ENCODE results near the gene PACRG.

The PACRG gene

DNA sequence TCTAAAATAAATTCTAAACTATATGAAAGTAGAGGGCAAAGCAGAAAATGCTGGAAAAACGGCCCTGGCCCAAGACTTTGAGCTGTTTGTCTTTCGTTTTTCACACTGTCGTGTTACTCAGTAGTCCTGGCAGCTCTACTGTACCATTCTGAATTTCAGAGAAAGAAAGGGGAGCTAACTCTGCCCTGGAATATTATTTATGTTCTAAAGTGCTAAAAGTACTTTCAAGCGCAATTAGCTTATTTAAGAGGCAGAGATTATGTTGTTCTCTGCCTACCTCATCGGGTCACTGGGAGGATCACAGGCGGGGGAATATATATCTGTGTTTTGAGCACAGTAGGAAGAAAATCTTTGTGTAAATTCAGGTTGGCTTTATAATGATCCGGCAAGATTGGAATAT is 534.3 kb downstream of the PACRG start:
- Histone ChIP-seq H3K4me1 (ENCODE audit: control insufficient read depth, insufficient read depth, low read length, poor library complexity, severe bottlenecking) (peaks cover 5% of the 10 kb centered on the region), H3K36me3 (ENCODE audit: control insufficient read depth, insufficient read depth, low read length) (no peaks in the 10 kb centered on the region), H3K27ac (ENCODE audit: low read depth, low read length, severe bottlenecking) (no peak overlapping the region), H3K9me3 (ENCODE audit: control insufficient read depth, low read length) (no peaks in the 10 kb centered on the region), H3K4me3 (ENCODE audit: extremely low read depth, insufficient read depth, low read length, poor library complexity, severe bottlenecking) (no peak overlapping the region)
- WGBS, 2 experiments (ENCODE audit: insufficient coverage in 2 of 2) = 72 to 77% methylated on average over 5 to 6 of the region's 7 CpGs

DNA sequence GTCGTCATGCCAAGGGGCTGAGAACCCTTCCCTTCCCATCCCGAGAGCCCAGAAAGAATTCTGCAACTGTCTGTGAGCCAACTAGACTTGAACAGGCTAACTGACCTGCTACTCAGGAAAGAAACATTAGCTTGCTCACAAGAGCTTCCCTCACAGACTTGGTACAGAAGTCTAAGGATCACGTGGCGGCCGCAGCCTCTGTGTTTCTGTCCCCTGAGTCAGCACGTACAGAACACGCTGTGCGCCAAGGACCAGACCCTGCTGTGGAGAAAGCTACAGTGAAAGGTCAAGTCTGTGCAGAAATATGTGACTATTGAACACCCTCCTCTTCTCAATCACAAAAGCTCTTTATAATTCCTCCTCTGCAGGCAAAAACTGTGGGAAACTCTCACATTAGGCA is 535.4 kb downstream of the PACRG start:
- H3K27ac ChIP-seq (ENCODE audit: low read depth, low read length, severe bottlenecking) = no peak overlapping the region
- H3K9me3 ChIP-seq (ENCODE audit: control insufficient read depth, low read length) = no peaks in the 10 kb centered on the region
- WGBS, 2 experiments (ENCODE audit: insufficient coverage in 2 of 2) = 87 to 94% methylated on average over 7 to 8 of the region's 8 CpGs

DNA sequence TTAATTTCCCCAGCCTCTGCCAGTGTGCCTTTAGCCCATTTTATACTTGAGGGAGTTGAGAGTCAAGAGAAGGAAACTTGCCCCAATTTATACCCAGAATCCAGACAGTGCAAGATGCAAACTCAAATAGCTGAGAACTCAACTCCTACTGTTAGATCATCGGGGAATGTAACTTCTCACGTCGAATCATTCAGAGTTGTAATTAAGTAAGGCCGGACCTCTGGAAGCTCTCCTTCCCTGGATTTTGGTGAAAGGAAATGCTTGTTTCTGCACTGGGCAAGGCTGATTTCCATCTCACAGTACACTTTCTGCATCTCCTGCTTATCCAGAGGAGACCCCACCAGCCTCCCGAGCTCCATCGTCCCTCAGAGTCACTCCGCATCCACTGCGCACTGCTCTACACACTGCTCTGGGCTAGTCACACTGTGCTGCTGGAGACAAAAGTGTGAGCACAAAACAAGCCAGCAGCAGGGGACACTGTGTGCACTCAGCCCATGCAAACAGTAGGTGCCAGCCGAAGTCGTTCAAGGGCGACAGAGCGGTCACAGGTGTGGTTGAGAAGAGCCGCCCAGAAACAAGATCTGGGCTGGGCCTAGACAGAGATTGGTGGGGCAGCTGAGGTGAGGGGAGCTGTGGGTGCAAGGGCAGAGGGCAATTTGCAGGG is 536.4 kb downstream of the PACRG start:
- Histone ChIP-seq H3K9me3 (ENCODE audit: control insufficient read depth, low read length) (no peaks in the 10 kb centered on the region), H3K4me1 (ENCODE audit: control insufficient read depth, insufficient read depth, low read length, poor library complexity, severe bottlenecking) (peaks cover 5% of the 10 kb centered on the region), H3K4me3 (ENCODE audit: extremely low read depth, insufficient read depth, low read length, poor library complexity, severe bottlenecking) (no peak overlapping the region), H3K36me3 (ENCODE audit: control insufficient read depth, insufficient read depth, low read length) (no peaks in the 10 kb centered on the region), H3K27ac (ENCODE audit: low read depth, low read length, severe bottlenecking) (no peak overlapping the region)
- 86 to 92% methylated on average over 10 to 13 of the region's 13 CpGs for WGBS, 2 experiments (ENCODE audit: insufficient coverage in 2 of 2)

More for the DNA sequence above, 535.4 kb downstream of the PACRG start:
- no peaks in the 10 kb centered on the region for H3K36me3 ChIP-seq (ENCODE audit: control insufficient read depth, insufficient read depth, low read length)
- peaks cover 5% of the 10 kb centered on the region for H3K4me1 ChIP-seq (ENCODE audit: control insufficient read depth, insufficient read depth, low read length, poor library complexity, severe bottlenecking)
- no peak overlapping the region for H3K4me3 ChIP-seq (ENCODE audit: extremely low read depth, insufficient read depth, low read length, poor library complexity, severe bottlenecking)

DNA sequence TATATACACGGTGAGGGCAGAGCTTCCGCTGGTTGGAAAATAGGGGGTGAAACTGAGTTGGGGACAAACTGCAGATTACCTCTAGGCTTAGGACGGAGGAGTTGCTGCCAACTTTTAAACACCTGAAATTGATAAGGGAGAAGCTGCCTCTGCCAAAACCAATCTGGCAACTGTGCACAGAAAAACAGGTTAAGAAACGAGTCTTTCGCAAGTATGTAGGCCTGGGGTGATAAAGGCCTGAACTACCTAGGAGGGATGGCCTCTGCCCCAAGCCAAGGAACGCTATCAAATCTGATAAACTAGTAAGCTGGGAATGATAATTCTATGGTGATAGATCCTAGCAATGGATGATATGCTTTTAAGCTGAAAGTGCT is 536.9 kb downstream of the PACRG start:
- WGBS, 2 experiments (ENCODE audit: insufficient coverage in 2 of 2) = 82 to 86% methylated on average over 6 of the region's 6 CpGs
- peaks cover 5% of the 10 kb centered on the region for H3K4me1 ChIP-seq (ENCODE audit: control insufficient read depth, insufficient read depth, low read length, poor library complexity, severe bottlenecking)
- no peak overlapping the region for H3K27ac ChIP-seq (ENCODE audit: low read depth, low read length, severe bottlenecking)
- no peaks in the 10 kb centered on the region for H3K36me3 ChIP-seq (ENCODE audit: control insufficient read depth, insufficient read depth, low read length)
- H3K4me3 ChIP-seq (ENCODE audit: extremely low read depth, insufficient read depth, low read length, poor library complexity, severe bottlenecking) = no peak overlapping the region
- H3K9me3 ChIP-seq (ENCODE audit: control insufficient read depth, low read length) = no peaks in the 10 kb centered on the region

DNA sequence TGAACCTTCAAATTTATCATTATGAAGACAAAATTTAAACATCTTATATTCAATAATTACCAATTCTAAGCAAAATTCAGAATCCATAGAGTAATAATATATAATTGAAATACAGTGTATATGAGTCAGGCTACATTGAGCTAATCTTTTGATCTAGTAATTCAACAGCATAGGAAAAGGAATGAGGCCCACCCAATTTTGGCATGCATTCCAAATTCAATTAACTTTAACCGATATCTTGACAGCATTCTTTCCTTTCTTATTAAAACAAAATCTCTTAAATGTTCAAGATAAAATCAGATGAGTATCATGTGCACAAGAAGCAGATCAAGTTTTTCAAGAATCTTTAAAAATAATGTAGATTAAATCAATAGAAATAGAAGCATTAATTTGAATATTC is 553.9 kb downstream of the PACRG start:
- no peaks in the 10 kb centered on the region for H3K36me3 ChIP-seq (ENCODE audit: control insufficient read depth, insufficient read depth, low read length)
- no peak overlapping the region for H3K4me3 ChIP-seq (ENCODE audit: extremely low read depth, insufficient read depth, low read length, poor library complexity, severe bottlenecking)
- WGBS, 2 experiments (ENCODE audit: insufficient coverage in 2 of 2) = no CpG with 5 or more reads among the region's 1 CpG
- H3K9me3 ChIP-seq (ENCODE audit: control insufficient read depth, low read length) = no peaks in the 10 kb centered on the region
- no peaks in the 10 kb centered on the region for H3K4me1 ChIP-seq (ENCODE audit: control insufficient read depth, insufficient read depth, low read length, poor library complexity, severe bottlenecking)
- H3K27ac ChIP-seq (ENCODE audit: low read depth, low read length, severe bottlenecking) = no peak overlapping the region

DNA sequence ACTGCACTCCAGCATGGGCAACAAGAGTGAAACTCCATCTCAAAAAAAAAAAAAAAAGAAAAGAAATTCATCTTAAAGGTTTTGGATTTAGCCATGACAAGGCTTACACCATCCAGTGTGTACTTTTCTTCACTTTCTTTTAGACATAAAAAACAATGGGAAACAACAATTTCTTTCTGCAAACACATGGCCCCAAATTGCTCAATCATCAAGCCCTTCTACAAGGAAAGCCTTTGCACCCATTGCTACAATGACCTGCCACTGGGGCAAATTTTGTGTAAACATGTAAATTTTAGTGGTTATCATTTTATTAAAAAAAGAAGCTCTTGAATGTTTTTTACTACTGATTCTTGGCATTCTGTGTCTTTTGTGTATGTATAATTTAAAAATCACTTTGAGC is 554.9 kb downstream of the PACRG start:
- no peaks in the 10 kb centered on the region for H3K9me3 ChIP-seq (ENCODE audit: control insufficient read depth, low read length)
- no peak overlapping the region for H3K27ac ChIP-seq (ENCODE audit: low read depth, low read length, severe bottlenecking)
- H3K4me1 ChIP-seq (ENCODE audit: control insufficient read depth, insufficient read depth, low read length, poor library complexity, severe bottlenecking) = no peaks in the 10 kb centered on the region
- H3K4me3 ChIP-seq (ENCODE audit: extremely low read depth, insufficient read depth, low read length, poor library complexity, severe bottlenecking) = no peak overlapping the region
- H3K36me3 ChIP-seq (ENCODE audit: control insufficient read depth, insufficient read depth, low read length) = no peaks in the 10 kb centered on the region

DNA sequence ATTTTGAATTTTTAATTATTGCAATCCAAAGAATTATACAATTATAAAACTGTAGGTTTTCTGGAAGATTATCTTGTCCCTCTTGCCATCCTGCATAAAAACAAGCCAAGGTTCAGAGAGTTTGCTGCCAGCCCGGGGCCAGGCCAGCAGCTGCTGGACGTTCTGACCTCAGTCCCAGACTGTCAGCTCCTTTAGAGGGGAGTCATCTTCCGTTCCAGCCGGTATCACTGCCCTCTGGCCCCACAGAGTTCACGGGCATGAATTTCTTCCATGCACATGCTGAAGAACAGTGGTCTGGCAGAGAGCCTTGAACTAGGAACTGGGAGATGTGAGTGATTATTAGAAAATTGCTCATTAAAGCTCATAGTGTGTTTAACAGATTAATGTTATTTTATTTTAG is 556.4 kb downstream of the PACRG start:
- WGBS, 2 experiments (ENCODE audit: insufficient coverage in 2 of 2) = 94% methylated on average over 2 to 4 of the region's 5 CpGs
- H3K9me3 ChIP-seq (ENCODE audit: control insufficient read depth, low read length) = no peaks in the 10 kb centered on the region

DNA sequence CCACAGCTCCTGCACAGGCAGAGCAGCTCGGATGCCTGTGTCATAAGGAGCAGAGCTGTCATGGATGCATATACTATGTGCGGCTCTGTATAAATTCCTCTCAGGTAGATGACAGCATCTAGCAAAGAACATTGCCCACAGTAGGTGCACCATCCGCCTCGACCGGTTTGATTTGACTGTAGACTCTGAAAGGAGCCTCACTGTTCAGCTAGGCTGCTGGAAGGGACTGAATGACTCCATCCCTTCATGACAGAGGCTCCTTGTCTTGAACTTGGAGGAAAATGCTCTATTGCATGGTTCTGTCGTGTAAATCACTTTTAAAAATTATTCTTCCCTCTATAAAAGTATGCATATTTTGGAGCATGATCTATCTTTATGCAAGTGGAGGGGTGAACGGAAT is 557.9 kb downstream of the PACRG start:
- Histone ChIP-seq H3K4me3 (ENCODE audit: extremely low read depth, insufficient read depth, low read length, poor library complexity, severe bottlenecking) (no peak overlapping the region), H3K9me3 (ENCODE audit: control insufficient read depth, low read length) (no peaks in the 10 kb centered on the region), H3K27ac (ENCODE audit: low read depth, low read length, severe bottlenecking) (no peak overlapping the region), H3K4me1 (ENCODE audit: control insufficient read depth, insufficient read depth, low read length, poor library complexity, severe bottlenecking) (no peaks in the 10 kb centered on the region), H3K36me3 (ENCODE audit: control insufficient read depth, insufficient read depth, low read length) (no peaks in the 10 kb centered on the region)
- WGBS, 2 experiments (ENCODE audit: insufficient coverage in 2 of 2) = 88 to 91% methylated on average over 5 of the region's 7 CpGs

More for the DNA sequence above, 556.4 kb downstream of the PACRG start:
- H3K27ac ChIP-seq (ENCODE audit: low read depth, low read length, severe bottlenecking) = no peak overlapping the region
- H3K4me1 ChIP-seq (ENCODE audit: control insufficient read depth, insufficient read depth, low read length, poor library complexity, severe bottlenecking) = no peaks in the 10 kb centered on the region
- no peak overlapping the region for H3K4me3 ChIP-seq (ENCODE audit: extremely low read depth, insufficient read depth, low read length, poor library complexity, severe bottlenecking)
- H3K36me3 ChIP-seq (ENCODE audit: control insufficient read depth, insufficient read depth, low read length) = no peaks in the 10 kb centered on the region

DNA sequence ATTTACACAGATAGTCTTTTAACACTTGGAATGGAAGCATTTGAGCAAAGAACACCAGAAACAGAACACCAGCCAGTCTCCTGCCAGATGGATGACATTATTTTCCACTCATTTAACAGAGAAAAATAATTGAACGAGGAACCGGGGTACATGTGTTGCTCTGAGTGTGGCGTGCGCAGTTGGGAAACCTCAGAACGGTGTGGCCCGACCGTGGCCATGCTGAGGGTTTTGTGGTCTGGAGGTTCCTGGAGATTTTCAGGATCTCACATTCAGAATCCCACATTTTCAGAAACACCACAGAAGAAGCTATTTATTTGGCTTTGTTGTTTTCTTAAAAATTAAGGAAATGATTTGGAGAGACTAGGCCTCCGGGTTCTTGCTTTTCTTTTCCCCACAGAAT is 559.9 kb downstream of the PACRG start:
- 93 to 97% methylated on average over 2 to 7 of the region's 8 CpGs for WGBS, 2 experiments (ENCODE audit: insufficient coverage in 2 of 2)
- H3K9me3 ChIP-seq (ENCODE audit: control insufficient read depth, low read length) = no peaks in the 10 kb centered on the region
- H3K27ac ChIP-seq (ENCODE audit: low read depth, low read length, severe bottlenecking) = no peak overlapping the region
- H3K36me3 ChIP-seq (ENCODE audit: control insufficient read depth, insufficient read depth, low read length) = no peaks in the 10 kb centered on the region
- H3K4me1 ChIP-seq (ENCODE audit: control insufficient read depth, insufficient read depth, low read length, poor library complexity, severe bottlenecking) = no peaks in the 10 kb centered on the region
- no peak overlapping the region for H3K4me3 ChIP-seq (ENCODE audit: extremely low read depth, insufficient read depth, low read length, poor library complexity, severe bottlenecking)

DNA sequence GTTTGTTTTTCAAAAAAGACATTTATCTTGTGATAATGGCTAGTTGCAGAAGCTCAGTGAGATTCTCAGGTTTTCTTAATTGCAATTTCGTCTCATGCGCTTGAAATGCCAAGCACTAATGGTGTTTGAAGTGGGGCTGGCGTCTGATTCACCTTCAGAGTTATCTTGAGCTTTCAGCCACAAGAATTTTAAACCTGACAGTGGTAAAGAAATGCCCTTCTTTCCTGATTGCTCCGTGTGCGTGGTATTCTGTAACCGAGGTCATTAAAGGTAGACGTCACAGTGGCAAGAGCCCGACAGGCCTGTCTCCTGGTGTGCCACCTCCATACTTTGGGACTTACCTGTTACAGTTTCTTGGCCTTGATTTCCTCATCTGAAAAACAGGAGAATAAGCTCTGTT is 560.3 kb downstream of the PACRG start:
- WGBS, 2 experiments (ENCODE audit: insufficient coverage in 2 of 2) = 83 to 97% methylated on average over 8 of the region's 8 CpGs
- Histone ChIP-seq H3K27ac (ENCODE audit: low read depth, low read length, severe bottlenecking) (no peak overlapping the region), H3K9me3 (ENCODE audit: control insufficient read depth, low read length) (no peaks in the 10 kb centered on the region), H3K4me1 (ENCODE audit: control insufficient read depth, insufficient read depth, low read length, poor library complexity, severe bottlenecking) (no peaks in the 10 kb centered on the region), H3K36me3 (ENCODE audit: control insufficient read depth, insufficient read depth, low read length) (no peaks in the 10 kb centered on the region), H3K4me3 (ENCODE audit: extremely low read depth, insufficient read depth, low read length, poor library complexity, severe bottlenecking) (no peak overlapping the region)

DNA sequence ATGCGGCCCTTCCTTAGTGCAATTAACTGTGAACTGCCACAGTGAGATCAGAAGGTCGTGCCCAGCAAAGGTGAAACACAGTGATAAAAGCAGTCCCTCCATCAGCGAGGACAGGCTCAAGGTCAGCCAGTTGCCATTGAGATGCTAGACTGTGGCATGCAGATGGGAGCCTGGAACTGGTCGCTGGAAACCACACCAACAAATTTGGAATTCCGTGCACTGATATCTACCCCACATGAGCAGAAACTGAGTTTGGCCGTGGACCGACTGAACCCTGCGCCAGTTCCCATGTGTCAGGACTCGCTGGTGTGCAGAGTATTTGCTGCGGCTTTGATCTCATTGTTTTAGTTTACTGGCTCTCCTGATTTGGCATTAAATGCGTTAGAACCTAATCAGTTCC is 561.1 kb downstream of the PACRG start:
- Histone ChIP-seq H3K4me3 (ENCODE audit: extremely low read depth, insufficient read depth, low read length, poor library complexity, severe bottlenecking) (no peak overlapping the region), H3K36me3 (ENCODE audit: control insufficient read depth, insufficient read depth, low read length) (no peaks in the 10 kb centered on the region), H3K27ac (ENCODE audit: low read depth, low read length, severe bottlenecking) (no peak overlapping the region), H3K9me3 (ENCODE audit: control insufficient read depth, low read length) (no peaks in the 10 kb centered on the region), H3K4me1 (ENCODE audit: control insufficient read depth, insufficient read depth, low read length, poor library complexity, severe bottlenecking) (no peaks in the 10 kb centered on the region)
- WGBS, 2 experiments (ENCODE audit: insufficient coverage in 2 of 2) = 86 to 89% methylated on average over 10 of the region's 11 CpGs

All from mesodermal cell (in vitro differentiated cells).